Left ventricle myocardium inferior (tissue), 1 donor: ENCODE results near the gene SMNDC1. TPM values are rescaled to one million over a fixed set of nuclear protein-coding genes. Genes with fewer than 3 reads are reported as not detected.
A peak's percentile ranks its signal among the peaks of the same experiment; 100 is the strongest.

Experiments used
- DNase-seq: peaks from one replicate; pipeline ENCODE4 v3.0.0-alpha.2; 2020
- H3K27ac ChIP-seq: fragments of 200-600 bp; replicated peaks from 2 replicates; pipeline ENCODE4 v1.8.0; 2021
- H3K27me3 ChIP-seq: fragments of 200-600 bp; 2 replicates; pipeline ENCODE4 v1.8.0; 2021; ENCODE audit warnings: low read depth
- H3K36me3 ChIP-seq: fragments of 200-600 bp; 2 replicates; pipeline ENCODE4 v1.8.0; 2021
- H3K4me1 ChIP-seq: fragments of 200-600 bp; 2 replicates; pipeline ENCODE4 v1.8.0; 2021
- H3K4me3 ChIP-seq: fragments of 200-600 bp; 2 replicates; pipeline ENCODE4 v1.8.0; 2021; ENCODE audit warnings: mild to moderate bottlenecking, moderate library complexity
- H3K9me3 ChIP-seq: fragments of 200-600 bp; replicated peaks from 2 replicates; pipeline ENCODE4 v1.8.0; 2021
- intact Hi-C: fragments of 100-400 bp; cut with micrococcal nuclease; formaldehyde crosslinking; loops from one replicate; pipeline ENCODE4 v1.11.0; 2022
- total RNA-seq: library from RNA; stranded (reverse); fragmentation: NEBNext Ultra II Directional; extraction: Animal tissue kit (Norgen Biotek cat#: 25700); gene quantifications from one replicate; pipeline ENCODE4 v1.2.1, GENCODE V29; 2021
- TF ChIP-seq, protein P1 (sequence below): fragments of 200-600 bp; IDR thresholded peaks from 2 replicates; pipeline ENCODE4 v1.8.0; 2021; ENCODE audit warnings: antibody characterized with exemption, mild to moderate bottlenecking, borderline replicate concordance
- donor health status: DM: no; HTN: yes; CAD: no; lungs with severe emphysema.

Gene SMNDC1
- total RNA-seq, 1 donor from 2014 or later = 24.1 TPM

DNA sequence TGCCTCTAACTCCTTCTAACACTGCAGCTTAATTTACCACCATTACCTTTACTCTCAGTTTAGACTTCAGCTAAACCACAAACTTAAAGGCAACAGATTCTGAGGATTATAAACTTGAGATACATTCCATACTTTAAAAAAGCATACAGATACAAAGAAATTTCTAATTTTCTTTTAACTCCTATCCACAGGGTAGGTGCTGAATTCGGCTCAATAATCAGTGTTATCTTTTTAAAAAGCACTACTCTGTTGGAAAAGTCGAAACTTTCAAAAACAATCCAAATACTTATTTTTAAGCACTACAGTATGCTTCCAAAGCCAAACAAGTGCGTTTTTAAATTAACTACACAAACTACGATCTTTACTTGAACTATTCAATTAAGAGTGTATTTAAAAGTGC is 1.0 kb downstream of the SMNDC1 start:
- H3K4me3 ChIP-seq = peak overlapping the region; percentile 90
- intact Hi-C loops = no loop called here
- H3K27ac ChIP-seq = peak overlapping the region; percentile 96
- H3K36me3 ChIP-seq = peaks cover 34% of the 10 kb centered on the region
- DNase-seq = no peak
- TF ChIP-seq, protein P1, sequence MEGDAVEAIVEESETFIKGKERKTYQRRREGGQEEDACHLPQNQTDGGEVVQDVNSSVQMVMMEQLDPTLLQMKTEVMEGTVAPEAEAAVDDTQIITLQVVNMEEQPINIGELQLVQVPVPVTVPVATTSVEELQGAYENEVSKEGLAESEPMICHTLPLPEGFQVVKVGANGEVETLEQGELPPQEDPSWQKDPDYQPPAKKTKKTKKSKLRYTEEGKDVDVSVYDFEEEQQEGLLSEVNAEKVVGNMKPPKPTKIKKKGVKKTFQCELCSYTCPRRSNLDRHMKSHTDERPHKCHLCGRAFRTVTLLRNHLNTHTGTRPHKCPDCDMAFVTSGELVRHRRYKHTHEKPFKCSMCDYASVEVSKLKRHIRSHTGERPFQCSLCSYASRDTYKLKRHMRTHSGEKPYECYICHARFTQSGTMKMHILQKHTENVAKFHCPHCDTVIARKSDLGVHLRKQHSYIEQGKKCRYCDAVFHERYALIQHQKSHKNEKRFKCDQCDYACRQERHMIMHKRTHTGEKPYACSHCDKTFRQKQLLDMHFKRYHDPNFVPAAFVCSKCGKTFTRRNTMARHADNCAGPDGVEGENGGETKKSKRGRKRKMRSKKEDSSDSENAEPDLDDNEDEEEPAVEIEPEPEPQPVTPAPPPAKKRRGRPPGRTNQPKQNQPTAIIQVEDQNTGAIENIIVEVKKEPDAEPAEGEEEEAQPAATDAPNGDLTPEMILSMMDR = no peak
- no peaks in the 10 kb centered on the region for H3K27me3 ChIP-seq
- no peaks in the 10 kb centered on the region for H3K9me3 ChIP-seq
- peaks cover 71% of the 10 kb centered on the region for H3K4me1 ChIP-seq

DNA sequence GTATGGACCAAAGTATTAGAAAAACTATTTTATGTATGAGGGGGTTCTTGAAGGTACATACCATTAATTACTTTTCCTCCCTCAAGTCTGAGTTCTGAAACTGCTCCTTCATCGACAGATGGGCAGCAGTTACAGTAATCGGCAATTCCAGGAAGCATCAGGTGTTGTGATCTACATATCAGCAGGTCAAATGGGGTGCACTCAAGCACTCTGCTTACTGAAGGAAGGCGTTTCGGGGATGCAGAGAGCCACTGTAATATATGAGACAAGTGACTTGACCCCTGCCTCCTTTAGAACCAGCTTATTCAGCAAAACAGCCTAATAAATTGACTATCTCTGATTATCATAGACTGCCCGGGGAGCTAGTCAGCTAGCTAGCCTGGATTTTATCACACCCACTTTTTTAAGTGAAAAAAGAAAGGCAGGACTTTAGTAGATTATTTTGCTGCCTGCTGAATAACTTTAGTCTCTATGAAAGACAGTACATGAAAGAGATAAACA is 4.2 kb downstream of the SMNDC1 start:
- TF ChIP-seq, protein P1 = no peak
- Histone ChIP-seq H3K27me3 (no peaks in the 10 kb centered on the region), H3K27ac (peak overlapping the region; percentile 20), H3K4me3 (no peak overlapping the region), H3K9me3 (no peaks in the 10 kb centered on the region), H3K4me1 (peaks cover 94% of the 10 kb centered on the region), H3K36me3 (peaks cover 66% of the 10 kb centered on the region)
- no peak for DNase-seq
- intact Hi-C loops = no loop called here

DNA sequence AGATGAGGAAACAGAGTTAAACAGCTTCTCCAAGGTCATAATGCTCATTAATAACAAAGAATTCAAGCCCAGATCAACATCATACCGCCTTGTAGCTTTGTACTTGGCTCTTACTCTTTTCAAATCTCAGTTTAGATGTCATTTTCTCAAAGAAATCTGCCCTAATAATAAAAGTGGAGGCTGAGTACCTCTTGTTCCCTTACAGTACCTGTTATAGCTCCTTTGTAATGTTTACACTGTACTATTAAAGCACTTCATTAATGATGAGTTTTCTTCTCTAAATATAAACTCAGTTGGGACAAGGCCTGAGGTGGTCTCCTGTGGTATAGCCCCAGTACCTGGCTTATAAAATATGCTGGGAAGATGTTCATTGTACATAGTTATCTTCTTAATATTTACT is 7.8 kb downstream of the SMNDC1 start:
- no peaks in the 10 kb centered on the region for H3K27me3 ChIP-seq
- H3K4me3 ChIP-seq = no peak overlapping the region
- DNase-seq = no peak
- H3K9me3 ChIP-seq = no peaks in the 10 kb centered on the region
- no peak overlapping the region for H3K27ac ChIP-seq
- H3K4me1 ChIP-seq = peaks cover 62% of the 10 kb centered on the region
- intact Hi-C loops = no loop called here
- TF ChIP-seq, protein P1 = no peak
- H3K36me3 ChIP-seq = peaks cover 88% of the 10 kb centered on the region

DNA sequence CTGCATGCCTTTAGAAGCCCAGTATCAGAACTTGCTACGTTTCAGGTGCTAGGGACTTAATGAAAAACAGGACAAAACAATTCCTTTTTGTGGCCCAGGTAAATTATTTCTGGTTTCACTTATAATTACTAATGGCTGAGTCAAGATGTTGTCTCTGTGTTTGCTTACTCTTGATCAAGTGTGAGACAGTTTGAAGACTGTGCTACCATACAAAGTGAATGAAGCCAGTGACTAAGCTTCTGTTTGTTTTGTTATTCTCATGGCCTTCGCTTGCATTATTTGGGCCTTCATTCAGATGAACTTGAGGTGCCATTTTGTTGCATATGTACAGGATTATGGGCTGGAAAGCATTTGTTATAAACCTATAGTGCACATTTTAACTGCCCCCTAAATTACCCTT is 17.9 kb downstream of the SMNDC1 start:
- no peak overlapping the region for H3K4me3 ChIP-seq
- peaks cover 68% of the 10 kb centered on the region for H3K36me3 ChIP-seq
- H3K27ac ChIP-seq = no peak overlapping the region
- intact Hi-C loops = no loop called here
- TF ChIP-seq, protein P1 = no peak
- peaks cover 11% of the 10 kb centered on the region for H3K4me1 ChIP-seq
- H3K9me3 ChIP-seq = no peaks in the 10 kb centered on the region
- DNase-seq = no peak
- H3K27me3 ChIP-seq = no peaks in the 10 kb centered on the region

DNA sequence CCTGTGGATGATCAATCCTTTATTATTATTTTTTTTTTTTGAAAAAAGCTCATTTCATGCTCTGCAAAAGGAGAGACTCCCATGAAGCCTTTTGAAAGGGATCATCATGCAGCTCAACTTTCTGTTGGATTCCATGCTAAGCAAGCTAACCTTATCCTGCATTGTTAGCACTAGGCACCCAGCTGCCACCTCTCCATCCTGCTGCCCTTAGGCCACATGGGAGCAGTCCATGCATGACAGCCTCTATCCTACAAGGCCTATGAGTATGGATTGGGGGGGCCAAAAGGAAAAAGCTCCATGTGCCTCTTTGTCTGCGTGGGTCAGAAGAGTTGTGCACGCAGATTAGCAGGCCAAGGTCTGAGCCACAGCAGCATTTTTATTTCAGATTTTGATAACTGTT is 19.2 kb downstream of the SMNDC1 start:
- TF ChIP-seq, protein P1 = no peak
- Histone ChIP-seq H3K36me3 (peaks cover 64% of the 10 kb centered on the region), H3K27ac (no peak overlapping the region), H3K9me3 (no peaks in the 10 kb centered on the region), H3K4me3 (no peak overlapping the region), H3K27me3 (no peaks in the 10 kb centered on the region), H3K4me1 (peaks cover 11% of the 10 kb centered on the region)
- intact Hi-C loops = no loop called here
- no peak for DNase-seq
